Measurements from ENCODE around the gene SFTPA1.
"Not testable (repeated sequence)": the region's sequence is repeated elsewhere in the genome, so short reads cannot be mapped to it uniquely, and the experiment has no call there.

DNA sequence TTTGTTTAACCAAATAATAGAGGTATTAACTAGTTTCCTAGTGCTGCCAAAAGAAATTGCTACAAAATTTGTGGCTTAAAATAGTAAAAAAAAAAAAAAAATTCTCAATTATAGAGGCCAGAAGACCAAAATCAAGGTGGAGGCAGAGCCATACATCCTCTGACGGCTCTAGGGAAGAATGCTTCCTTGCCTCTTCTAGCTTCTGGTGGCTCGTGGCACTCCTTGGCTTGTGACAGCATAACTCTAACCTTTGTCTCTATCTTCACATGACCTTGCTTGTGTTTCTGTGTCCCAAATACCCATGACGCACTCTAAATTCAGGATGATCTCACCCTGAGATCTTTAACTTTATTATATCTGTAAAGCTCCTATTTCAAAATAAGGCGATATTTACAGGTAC is 53.9 kb downstream of the SFTPA1 start:
- TF ChIP-seq CTCF (IDR thresholded peaks at IDR 0.05); POLR2AphosphoS5 (IDR thresholded peaks at IDR 0.05); POLR2A (IDR thresholded peaks at IDR 0.05; ENCODE audit: low read depth): not testable (repeated sequence)
